ENCODE results near the gene XRCC1.

DNA sequence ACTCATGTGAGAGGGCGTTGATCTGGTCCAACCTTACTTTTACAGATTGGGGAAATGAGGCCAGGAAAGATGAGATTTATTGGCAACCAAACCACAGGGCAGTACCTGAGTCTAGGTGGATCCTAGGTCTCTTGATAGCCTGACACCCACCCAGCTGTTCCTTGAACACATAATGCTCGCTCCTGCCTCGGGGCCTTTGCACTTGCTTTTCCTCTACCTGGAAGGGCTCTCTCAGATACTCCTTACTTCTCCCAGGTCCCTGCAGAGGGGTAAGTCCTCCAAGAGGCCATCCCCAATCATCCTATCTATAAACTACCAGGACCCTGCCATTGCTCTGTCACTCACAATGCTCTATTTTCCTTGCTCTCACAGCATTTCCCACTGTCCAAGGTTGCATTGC, 34.9 kb downstream of the XRCC1 start:
- no peak for TF ChIP-seq JUND (IDR thresholded peaks at IDR 0.05)
- no peak for TF ChIP-seq SP1 (IDR thresholded peaks at IDR 0.05; ENCODE audit: low read depth)
- TF ChIP-seq ZNF274 (IDR thresholded peaks at IDR 0.05; ENCODE audit: low read depth, low read length): no peak
- TF ChIP-seq, protein P1, sequence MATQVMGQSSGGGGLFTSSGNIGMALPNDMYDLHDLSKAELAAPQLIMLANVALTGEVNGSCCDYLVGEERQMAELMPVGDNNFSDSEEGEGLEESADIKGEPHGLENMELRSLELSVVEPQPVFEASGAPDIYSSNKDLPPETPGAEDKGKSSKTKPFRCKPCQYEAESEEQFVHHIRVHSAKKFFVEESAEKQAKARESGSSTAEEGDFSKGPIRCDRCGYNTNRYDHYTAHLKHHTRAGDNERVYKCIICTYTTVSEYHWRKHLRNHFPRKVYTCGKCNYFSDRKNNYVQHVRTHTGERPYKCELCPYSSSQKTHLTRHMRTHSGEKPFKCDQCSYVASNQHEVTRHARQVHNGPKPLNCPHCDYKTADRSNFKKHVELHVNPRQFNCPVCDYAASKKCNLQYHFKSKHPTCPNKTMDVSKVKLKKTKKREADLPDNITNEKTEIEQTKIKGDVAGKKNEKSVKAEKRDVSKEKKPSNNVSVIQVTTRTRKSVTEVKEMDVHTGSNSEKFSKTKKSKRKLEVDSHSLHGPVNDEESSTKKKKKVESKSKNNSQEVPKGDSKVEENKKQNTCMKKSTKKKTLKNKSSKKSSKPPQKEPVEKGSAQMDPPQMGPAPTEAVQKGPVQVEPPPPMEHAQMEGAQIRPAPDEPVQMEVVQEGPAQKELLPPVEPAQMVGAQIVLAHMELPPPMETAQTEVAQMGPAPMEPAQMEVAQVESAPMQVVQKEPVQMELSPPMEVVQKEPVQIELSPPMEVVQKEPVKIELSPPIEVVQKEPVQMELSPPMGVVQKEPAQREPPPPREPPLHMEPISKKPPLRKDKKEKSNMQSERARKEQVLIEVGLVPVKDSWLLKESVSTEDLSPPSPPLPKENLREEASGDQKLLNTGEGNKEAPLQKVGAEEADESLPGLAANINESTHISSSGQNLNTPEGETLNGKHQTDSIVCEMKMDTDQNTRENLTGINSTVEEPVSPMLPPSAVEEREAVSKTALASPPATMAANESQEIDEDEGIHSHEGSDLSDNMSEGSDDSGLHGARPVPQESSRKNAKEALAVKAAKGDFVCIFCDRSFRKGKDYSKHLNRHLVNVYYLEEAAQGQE (IDR thresholded peaks at IDR 0.05; ENCODE audit: low read depth): no peak
- TF ChIP-seq POLR2AphosphoS5 (IDR thresholded peaks at IDR 0.05; ENCODE audit: low read depth, low read length): no peak
- TF ChIP-seq POLR2A (IDR thresholded peaks at IDR 0.05; ENCODE audit: borderline replicate concordance, extremely low read depth, insufficient read depth, insufficient read length): no peak
- TF ChIP-seq, protein P2, sequence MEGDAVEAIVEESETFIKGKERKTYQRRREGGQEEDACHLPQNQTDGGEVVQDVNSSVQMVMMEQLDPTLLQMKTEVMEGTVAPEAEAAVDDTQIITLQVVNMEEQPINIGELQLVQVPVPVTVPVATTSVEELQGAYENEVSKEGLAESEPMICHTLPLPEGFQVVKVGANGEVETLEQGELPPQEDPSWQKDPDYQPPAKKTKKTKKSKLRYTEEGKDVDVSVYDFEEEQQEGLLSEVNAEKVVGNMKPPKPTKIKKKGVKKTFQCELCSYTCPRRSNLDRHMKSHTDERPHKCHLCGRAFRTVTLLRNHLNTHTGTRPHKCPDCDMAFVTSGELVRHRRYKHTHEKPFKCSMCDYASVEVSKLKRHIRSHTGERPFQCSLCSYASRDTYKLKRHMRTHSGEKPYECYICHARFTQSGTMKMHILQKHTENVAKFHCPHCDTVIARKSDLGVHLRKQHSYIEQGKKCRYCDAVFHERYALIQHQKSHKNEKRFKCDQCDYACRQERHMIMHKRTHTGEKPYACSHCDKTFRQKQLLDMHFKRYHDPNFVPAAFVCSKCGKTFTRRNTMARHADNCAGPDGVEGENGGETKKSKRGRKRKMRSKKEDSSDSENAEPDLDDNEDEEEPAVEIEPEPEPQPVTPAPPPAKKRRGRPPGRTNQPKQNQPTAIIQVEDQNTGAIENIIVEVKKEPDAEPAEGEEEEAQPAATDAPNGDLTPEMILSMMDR (IDR thresholded peaks at IDR 0.05 in 2 of 3, conservative IDR thresholded peaks at IDR 0.05 in 1 of 3; ENCODE audit: borderline replicate concordance in 1 of 3, insufficient read depth in 1 of 3, low read depth in 2 of 3, low read length in 2 of 3): no peak
- TF ChIP-seq RAD21 (IDR thresholded peaks at IDR 0.05; ENCODE audit: low read depth): no peak
- TF ChIP-seq SIN3A (IDR thresholded peaks at IDR 0.05; ENCODE audit: low read depth): no peak
- no peak for TF ChIP-seq EZH2 (IDR thresholded peaks at IDR 0.05)
- no peak for TF ChIP-seq CEBPB (IDR thresholded peaks at IDR 0.05; ENCODE audit: low read depth)
- no peak for TF ChIP-seq TCF7L2 (IDR thresholded peaks at IDR 0.05; ENCODE audit: borderline replicate concordance, extremely low read depth, insufficient read depth, insufficient read length)
- TF ChIP-seq, protein P3, sequence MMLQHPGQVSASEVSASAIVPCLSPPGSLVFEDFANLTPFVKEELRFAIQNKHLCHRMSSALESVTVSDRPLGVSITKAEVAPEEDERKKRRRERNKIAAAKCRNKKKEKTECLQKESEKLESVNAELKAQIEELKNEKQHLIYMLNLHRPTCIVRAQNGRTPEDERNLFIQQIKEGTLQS (IDR thresholded peaks at IDR 0.05): no peak

All from HCT116 (cell line).